HepG2 (cell line): ENCODE results near the gene TTC8. TPM values are rescaled to one million over a fixed set of nuclear protein-coding genes. Genes with fewer than 3 reads are reported as not detected.

ENCODE experiments used
- CCDC6 ChIP-seq: sonication (generic); formaldehyde crosslinking; IDR thresholded peaks from 2 replicates; pipeline ENCODE4 v1.8.1; 2022; ENCODE audit warnings: mild to moderate bottlenecking, missing genetic modification reagents, moderate library complexity
- DMAP1 ChIP-seq: IDR thresholded peaks from 2 replicates; pipeline ENCODE4 v1.6.1; 2016
- DNMT3B ChIP-seq: conservative IDR thresholded peaks from 2 replicates; pipeline ENCODE4 v1.6.1; 2016; ENCODE audit warnings: missing biosample characterization, control low read depth
- GABPB1 ChIP-seq: IDR thresholded peaks from 2 replicates; pipeline ENCODE4 v1.6.1; 2016; ENCODE audit warnings: mild to moderate bottlenecking, missing genetic modification reagents, moderate library complexity, missing compliant biosample characterization
- MEIS2 ChIP-seq: sonication (generic); formaldehyde crosslinking; IDR thresholded peaks from 2 replicates; pipeline ENCODE4 v1.9.0; 2021; ENCODE audit warnings: mild to moderate bottlenecking, missing genetic modification reagents
- RNF2 ChIP-seq: fragments of 450-650 bp; conservative IDR thresholded peaks from 2 replicates; pipeline ENCODE4 v1.6.1; 2016; ENCODE audit warnings: low read depth
- SKI ChIP-seq: fragments of 450-650 bp; IDR thresholded peaks from one replicate; pipeline ENCODE4 v1.6.1; 2018; ENCODE audit warnings: mild to moderate bottlenecking; ENCODE audit not compliant: partially characterized antibody
- SOX13 ChIP-seq, 3 experiments: fragments of 450-650 bp in 1 of 3; sonication (generic) in 1 of 3; formaldehyde crosslinking in 1 of 3; IDR thresholded peaks in 2 of 3; conservative IDR thresholded peaks in 1 of 3; 2 replicates each; pipeline versions ENCODE4 v1.5.0 to v1.6.1; 2016 to 2020; ENCODE audit warnings: antibody characterized with exemption in 1 of 3, mild to moderate bottlenecking in 1 of 3, missing compliant biosample characterization in 1 of 3, missing genetic modification reagents in 1 of 3, moderate library complexity in 1 of 3
- SPEN ChIP-seq: sonication (generic); formaldehyde crosslinking; IDR thresholded peaks from 2 replicates; pipeline ENCODE4 v1.5.1; 2020; ENCODE audit warnings: low read depth, mild to moderate bottlenecking, missing genetic modification reagents
- STAG1 ChIP-seq: sonication (generic); formaldehyde crosslinking; IDR thresholded peaks from 2 replicates; pipeline ENCODE4 v1.4.0; 2020; ENCODE audit warnings: missing genetic modification reagents
- ZFX ChIP-seq: sonication (generic); formaldehyde crosslinking; IDR thresholded peaks from 2 replicates; pipeline ENCODE4 v1.4.0; 2020; ENCODE audit warnings: mild to moderate bottlenecking, low read depth, missing genetic modification reagents, moderate library complexity
- ZNF143 ChIP-seq: sonication (generic); formaldehyde crosslinking; IDR thresholded peaks from 2 replicates; pipeline ENCODE4 v1.4.0; 2020; ENCODE audit warnings: missing genetic modification reagents
- ZNF441 ChIP-seq: sonication (generic); formaldehyde crosslinking; IDR thresholded peaks from 2 replicates; pipeline ENCODE4 v1.7.0; 2021; ENCODE audit warnings: missing genetic modification reagents, borderline replicate concordance
- ZNF670 ChIP-seq: sonication (generic); formaldehyde crosslinking; IDR thresholded peaks from 2 replicates; pipeline ENCODE4 v1.8.0; 2022; ENCODE audit warnings: mild to moderate bottlenecking, missing genetic modification reagents, borderline replicate concordance
- ZSCAN31 ChIP-seq: sonication (generic); formaldehyde crosslinking; IDR thresholded peaks from 2 replicates; pipeline ENCODE4 v1.5.0; 2020; ENCODE audit warnings: low read depth, mild to moderate bottlenecking, missing genetic modification reagents
- polyA plus RNA-seq, 8 experiments: library from polyadenylated mRNA; depleted of rRNA in 3 of 8; stranded (reverse) in 7 of 8; unstranded in 1 of 8; fragments of >200 nt; fragmentation: Illumina TruSeq in 4 of 8; extraction: Trizol in 4 of 8; gene quantifications; 2 replicates each; pipeline versions ENCODE4 v1.2.1 to v1.2.3, GENCODE V29; 2011 to 2016; ENCODE audit warnings: low read depth in 4 of 8, missing spikeins in 1 of 8, mixed read lengths in 1 of 8; ENCODE audit not compliant: insufficient read depth in 1 of 8
- total RNA-seq, 5 experiments: library from RNA; depleted of rRNA; stranded (reverse); fragments of >200 nt; fragmentation: Illumina TruSeq; extraction: Trizol; gene quantifications; 2 replicates each; pipeline ENCODE4 v1.2.3, GENCODE V29; 2016; ENCODE audit warnings: low read depth in 1 of 5
- TF ChIP-seq, protein P1 (sequence below): sonication (generic); formaldehyde crosslinking; IDR thresholded peaks from 2 replicates; pipeline ENCODE4 v1.4.0; 2020; ENCODE audit warnings: missing genetic modification reagents
- TF ChIP-seq, protein P2 (sequence below): sonication (generic); formaldehyde crosslinking; conservative IDR thresholded peaks from 2 replicates; pipeline ENCODE4 v1.4.0; 2020; ENCODE audit warnings: missing genetic modification reagents
- TF ChIP-seq, protein P3 (sequence below): sonication (generic); formaldehyde crosslinking; IDR thresholded peaks from 2 replicates; pipeline ENCODE4 v1.5.0; 2020; ENCODE audit warnings: mild to moderate bottlenecking, missing genetic modification reagents, moderate library complexity
- TF ChIP-seq, protein P4 (sequence below): sonication (generic); formaldehyde crosslinking; conservative IDR thresholded peaks from 2 replicates; pipeline ENCODE4 v1.8.0; 2022; ENCODE audit warnings: mild to moderate bottlenecking, moderate library complexity, missing genetic modification reagents
- TF ChIP-seq, protein P5 (sequence below): IDR thresholded peaks from 2 replicates; pipeline ENCODE4 v1.6.1; 2012; ENCODE audit warnings: inconsistent platforms
- TF ChIP-seq, protein P6 (sequence below): IDR thresholded peaks from 2 replicates; pipeline ENCODE4 v1.6.1; 2018; ENCODE audit warnings: missing genetic modification reagents

TTC8 gene
- total and polyA plus RNA-seq, 2 of the 13 experiments (the other 11 are each of a cell fraction or from before 2014, with no cell fraction given) = 13.8 to 15.2 TPM

DNA sequence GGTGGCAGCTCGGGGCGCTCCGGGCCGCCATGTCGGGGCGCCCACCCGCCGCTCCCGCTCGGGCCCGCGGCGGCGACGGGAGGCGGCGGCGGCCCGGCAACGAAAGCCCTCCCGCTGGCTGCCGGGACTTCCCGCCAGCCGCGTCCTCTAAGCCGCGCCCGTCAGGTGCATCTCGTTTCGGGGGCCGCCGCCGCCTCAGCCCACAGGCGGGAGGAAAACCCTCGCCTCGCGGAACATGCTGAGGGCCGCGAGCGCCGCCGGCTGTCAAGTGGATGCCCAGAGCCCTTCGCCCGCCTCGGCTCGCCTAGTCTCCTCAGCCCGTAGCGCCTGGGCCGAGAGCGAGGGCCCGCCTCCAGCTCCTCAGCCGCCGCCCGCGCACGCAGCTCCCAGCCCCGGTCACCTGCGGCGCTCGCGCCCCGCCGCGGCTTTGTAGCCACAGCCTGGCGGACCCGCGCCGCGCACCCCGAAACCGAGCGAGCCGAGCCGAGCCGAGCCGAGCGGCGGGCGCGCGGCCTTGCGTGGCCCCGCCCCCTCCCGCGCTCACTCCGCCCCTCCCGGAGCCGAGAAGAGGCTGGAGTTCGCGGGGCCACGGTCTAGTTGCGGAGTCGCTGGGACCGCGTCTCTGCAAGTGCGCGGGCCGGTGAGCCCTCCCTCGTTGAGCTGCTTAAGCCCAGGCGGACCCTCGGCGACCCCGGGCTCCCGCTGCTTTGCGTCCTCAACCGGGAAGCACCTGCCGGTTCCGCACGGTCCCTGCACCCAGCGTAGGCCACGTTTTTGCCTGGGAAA lies 31.8 kb upstream of the TTC8 start, which contains the start of gene EML5 (continued):
- peak; percentile 36 for TF ChIP-seq SKI
- TF ChIP-seq SPEN (CRISPR knock-in tag) = peak; percentile 25; the same call in 1 of the 2 replicates
- peak; percentile 38; the same call in 1 of the 2 replicates for TF ChIP-seq DMAP1
- peak; percentile 51; the same call in 1 of the 2 replicates for TF ChIP-seq MEIS2 (CRISPR knock-in tag)
- TF ChIP-seq, protein P1, sequence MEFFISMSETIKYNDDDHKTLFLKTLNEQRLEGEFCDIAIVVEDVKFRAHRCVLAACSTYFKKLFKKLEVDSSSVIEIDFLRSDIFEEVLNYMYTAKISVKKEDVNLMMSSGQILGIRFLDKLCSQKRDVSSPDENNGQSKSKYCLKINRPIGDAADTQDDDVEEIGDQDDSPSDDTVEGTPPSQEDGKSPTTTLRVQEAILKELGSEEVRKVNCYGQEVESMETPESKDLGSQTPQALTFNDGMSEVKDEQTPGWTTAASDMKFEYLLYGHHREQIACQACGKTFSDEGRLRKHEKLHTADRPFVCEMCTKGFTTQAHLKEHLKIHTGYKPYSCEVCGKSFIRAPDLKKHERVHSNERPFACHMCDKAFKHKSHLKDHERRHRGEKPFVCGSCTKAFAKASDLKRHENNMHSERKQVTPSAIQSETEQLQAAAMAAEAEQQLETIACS (CRISPR knock-in tag) = peak; percentile 81
- TF ChIP-seq, protein P2, sequence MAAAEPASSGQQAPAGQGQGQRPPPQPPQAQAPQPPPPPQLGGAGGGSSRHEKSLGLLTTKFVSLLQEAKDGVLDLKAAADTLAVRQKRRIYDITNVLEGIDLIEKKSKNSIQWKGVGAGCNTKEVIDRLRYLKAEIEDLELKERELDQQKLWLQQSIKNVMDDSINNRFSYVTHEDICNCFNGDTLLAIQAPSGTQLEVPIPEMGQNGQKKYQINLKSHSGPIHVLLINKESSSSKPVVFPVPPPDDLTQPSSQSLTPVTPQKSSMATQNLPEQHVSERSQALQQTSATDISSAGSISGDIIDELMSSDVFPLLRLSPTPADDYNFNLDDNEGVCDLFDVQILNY (CRISPR knock-in tag) = peak; percentile 55; the same call in 1 of the 2 replicates
- 0 out of 2 replicates have a peak, but pooled peaks have one; percentile 76 for TF ChIP-seq CCDC6
- TF ChIP-seq, protein P3, sequence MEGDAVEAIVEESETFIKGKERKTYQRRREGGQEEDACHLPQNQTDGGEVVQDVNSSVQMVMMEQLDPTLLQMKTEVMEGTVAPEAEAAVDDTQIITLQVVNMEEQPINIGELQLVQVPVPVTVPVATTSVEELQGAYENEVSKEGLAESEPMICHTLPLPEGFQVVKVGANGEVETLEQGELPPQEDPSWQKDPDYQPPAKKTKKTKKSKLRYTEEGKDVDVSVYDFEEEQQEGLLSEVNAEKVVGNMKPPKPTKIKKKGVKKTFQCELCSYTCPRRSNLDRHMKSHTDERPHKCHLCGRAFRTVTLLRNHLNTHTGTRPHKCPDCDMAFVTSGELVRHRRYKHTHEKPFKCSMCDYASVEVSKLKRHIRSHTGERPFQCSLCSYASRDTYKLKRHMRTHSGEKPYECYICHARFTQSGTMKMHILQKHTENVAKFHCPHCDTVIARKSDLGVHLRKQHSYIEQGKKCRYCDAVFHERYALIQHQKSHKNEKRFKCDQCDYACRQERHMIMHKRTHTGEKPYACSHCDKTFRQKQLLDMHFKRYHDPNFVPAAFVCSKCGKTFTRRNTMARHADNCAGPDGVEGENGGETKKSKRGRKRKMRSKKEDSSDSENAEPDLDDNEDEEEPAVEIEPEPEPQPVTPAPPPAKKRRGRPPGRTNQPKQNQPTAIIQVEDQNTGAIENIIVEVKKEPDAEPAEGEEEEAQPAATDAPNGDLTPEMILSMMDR (CRISPR knock-in tag) = peak; percentile 46; the same call in 1 of the 2 replicates
- no peak for TF ChIP-seq ZNF670 (CRISPR knock-in tag)
- TF ChIP-seq RNF2 = peak; percentile 94
- TF ChIP-seq ZNF441 (CRISPR knock-in tag) = peak; percentile 46; the same call in 1 of the 2 replicates
- 0 out of 2 replicates have a peak, but pooled peaks have one; percentile 38 for TF ChIP-seq ZSCAN31 (CRISPR knock-in tag)
- TF ChIP-seq, protein P4, sequence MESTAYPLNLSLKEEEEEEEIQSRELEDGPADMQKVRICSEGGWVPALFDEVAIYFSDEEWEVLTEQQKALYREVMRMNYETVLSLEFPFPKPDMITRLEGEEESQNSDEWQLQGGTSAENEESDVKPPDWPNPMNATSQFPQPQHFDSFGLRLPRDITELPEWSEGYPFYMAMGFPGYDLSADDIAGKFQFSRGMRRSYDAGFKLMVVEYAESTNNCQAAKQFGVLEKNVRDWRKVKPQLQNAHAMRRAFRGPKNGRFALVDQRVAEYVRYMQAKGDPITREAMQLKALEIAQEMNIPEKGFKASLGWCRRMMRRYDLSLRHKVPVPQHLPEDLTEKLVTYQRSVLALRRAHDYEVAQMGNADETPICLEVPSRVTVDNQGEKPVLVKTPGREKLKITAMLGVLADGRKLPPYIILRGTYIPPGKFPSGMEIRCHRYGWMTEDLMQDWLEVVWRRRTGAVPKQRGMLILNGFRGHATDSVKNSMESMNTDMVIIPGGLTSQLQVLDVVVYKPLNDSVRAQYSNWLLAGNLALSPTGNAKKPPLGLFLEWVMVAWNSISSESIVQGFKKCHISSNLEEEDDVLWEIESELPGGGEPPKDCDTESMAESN = 0 out of 2 replicates have a peak, but pooled peaks have one; percentile 8
- TF ChIP-seq SOX13 (IDR thresholded peaks at IDR 0.05) = no peak
- TF ChIP-seq SOX13 (CRISPR knock-in tag; conservative IDR thresholded peaks at IDR 0.05 in 1 of 2, IDR thresholded peaks at IDR 0.05 in 1 of 2) = peak in 1 of 2 experiments; percentile 12; a peak in 1 of 4 replicates
- no peak for TF ChIP-seq DNMT3B
- TF ChIP-seq ZFX (CRISPR knock-in tag) = peak; percentile 42; the same call in 1 of the 2 replicates
- TF ChIP-seq, protein P5, sequence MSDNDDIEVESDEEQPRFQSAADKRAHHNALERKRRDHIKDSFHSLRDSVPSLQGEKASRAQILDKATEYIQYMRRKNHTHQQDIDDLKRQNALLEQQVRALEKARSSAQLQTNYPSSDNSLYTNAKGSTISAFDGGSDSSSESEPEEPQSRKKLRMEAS = peak; percentile 12; the same call in 1 of the 2 replicates
- TF ChIP-seq, protein P6, sequence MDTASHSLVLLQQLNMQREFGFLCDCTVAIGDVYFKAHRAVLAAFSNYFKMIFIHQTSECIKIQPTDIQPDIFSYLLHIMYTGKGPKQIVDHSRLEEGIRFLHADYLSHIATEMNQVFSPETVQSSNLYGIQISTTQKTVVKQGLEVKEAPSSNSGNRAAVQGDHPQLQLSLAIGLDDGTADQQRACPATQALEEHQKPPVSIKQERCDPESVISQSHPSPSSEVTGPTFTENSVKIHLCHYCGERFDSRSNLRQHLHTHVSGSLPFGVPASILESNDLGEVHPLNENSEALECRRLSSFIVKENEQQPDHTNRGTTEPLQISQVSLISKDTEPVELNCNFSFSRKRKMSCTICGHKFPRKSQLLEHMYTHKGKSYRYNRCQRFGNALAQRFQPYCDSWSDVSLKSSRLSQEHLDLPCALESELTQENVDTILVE = 0 out of 2 replicates have a peak, but pooled peaks have one; percentile 24
- peak; percentile 2; the same call in 1 of the 2 replicates for TF ChIP-seq GABPB1
- TF ChIP-seq STAG1 (CRISPR knock-in tag) = peak; percentile 46; the same call in 1 of the 2 replicates
- TF ChIP-seq ZNF143 (CRISPR knock-in tag) = peak; percentile 27; the same call in 1 of the 2 replicates
